Inflammatory macrophage (primary cell): ENCODE results near the gene MUSK.
"Not testable (repeated sequence)": the region's sequence is repeated elsewhere in the genome, so short reads cannot be mapped to it uniquely, and the experiment has no call there.

Experiments used
- DNase-seq, 2 donors: peaks; one replicate each; pipeline ENCODE4 v3.0.0-alpha.2; 2020 to 2022

The MUSK gene

DNA sequence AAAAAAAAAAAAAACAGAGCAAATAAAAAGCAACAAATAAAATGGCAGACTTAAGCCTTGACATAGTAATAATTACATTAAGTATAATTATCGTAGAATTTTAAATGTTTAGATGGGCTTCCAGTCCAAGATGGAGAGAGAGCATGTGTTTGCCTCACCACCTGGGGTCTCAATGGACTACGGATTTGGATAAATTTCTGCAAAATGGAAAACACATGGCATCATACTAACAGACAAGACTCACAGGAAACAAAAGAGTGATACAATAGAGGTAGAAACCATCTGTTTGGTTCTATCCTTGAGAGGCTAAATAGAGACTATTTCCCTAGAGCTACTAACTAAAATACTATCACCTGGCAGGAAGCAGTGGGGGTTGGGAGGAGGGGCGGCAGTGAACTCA is 144.3 kb downstream of the MUSK start:
- DNase-seq, result no peak

- no peak for DNase-seq
Measured at GRCh38 chr9:110814159-110814558, 145.6 kb downstream of the MUSK start.

GRCh38 chr9:110815361-110815760 is 146.8 kb downstream of the MUSK start:
- DNase-seq, result peak; percentile 17 to 19

GRCh38 chr9:110820381-110820780 is 151.8 kb downstream of the MUSK start:
- no peak for DNase-seq

DNA sequence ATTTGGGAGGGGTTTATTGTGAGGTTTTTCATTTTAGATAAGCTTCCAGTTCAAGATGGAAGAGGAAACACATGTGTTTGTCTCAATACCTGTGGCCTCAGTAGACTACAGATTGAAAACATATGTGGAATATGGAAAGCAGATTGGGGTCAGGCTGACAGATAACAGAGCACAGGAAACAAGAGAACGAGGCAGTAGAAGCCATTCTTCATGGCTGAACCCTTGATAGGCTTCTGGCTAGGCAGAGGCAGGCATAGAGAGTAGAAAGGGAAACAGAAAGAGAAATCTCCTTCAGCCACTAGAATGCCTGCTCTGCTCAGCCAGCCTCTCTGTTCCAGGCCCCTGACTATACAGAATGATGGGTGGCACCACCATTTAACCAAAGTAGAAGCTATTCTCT is 152.5 kb downstream of the MUSK start:
- no peak for DNase-seq

GRCh38 chr9:110825129-110825528 is 156.5 kb downstream of the MUSK start:
- not testable (repeated sequence) for DNase-seq

DNA sequence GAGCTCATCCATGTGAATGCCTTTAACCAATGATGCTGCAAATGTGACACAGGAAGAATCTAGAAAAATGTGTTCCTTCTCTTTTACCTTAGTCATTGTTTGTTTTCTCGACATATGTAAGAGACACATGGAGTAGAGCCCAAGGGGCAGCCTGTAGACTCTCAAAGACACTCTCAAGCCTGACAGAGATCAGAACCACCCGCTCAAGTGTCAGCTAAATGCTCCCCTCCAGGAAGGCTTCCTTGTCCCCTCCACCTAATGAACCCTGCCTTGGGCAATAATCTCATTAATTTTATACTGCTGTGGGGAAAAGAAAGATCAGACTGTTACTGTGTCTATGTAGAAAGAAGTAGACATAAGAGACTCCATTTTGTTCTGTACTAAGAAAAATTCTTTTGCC is 157.4 kb downstream of the MUSK start:
- no peak for DNase-seq

- DNase-seq, result not testable (repeated sequence)
Measured at GRCh38 chr9:110826400-110826799, 157.8 kb downstream of the MUSK start.

DNA sequence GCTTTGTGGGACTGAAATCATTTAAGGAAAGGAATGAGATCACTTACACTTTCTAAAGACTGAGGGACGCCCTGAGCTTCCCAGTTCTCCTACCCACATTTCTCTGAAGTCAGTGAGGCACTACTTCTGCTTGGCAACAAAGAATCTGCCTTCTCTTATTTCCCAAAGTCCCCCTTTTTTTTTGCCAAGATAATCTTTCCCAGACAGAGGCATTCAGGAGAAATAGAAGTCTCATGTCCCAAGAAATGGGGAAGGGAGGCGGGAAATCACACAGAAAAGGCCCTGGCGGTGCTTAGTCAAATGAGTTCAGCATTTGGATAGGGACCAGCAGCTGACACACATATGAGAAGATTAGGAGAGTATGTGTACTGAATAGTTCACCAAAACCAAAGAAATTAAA is 159.7 kb downstream of the MUSK start:
- no peak for DNase-seq

- no peak for DNase-seq
Measured at GRCh38 chr9:110830495-110830894, 161.9 kb downstream of the MUSK start.

- no peak for DNase-seq
Measured at GRCh38 chr9:110832926-110833325, 164.3 kb downstream of the MUSK start.

- DNase-seq, result no peak
Measured at GRCh38 chr9:110835404-110835803, 166.8 kb downstream of the MUSK start.

DNA sequence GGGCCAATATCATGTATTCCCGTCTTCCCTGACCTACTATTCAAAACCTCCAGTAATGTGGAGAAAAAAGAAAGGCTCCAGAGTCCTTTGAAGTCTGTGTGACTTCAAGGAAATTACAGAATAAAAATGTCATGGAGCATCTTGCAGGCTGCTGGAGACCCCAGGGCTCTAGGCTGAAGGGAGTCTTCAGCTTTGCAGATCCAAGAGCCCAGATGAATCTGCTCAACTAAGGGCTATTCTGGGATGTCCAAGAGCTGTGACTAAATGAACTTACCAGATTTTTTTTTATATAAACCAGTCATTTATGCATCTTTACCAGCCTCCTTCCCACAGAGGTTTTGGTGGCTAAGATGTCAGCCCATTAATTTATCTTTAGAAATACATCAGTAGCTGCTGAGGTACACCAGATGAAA is 167.3 kb downstream of the MUSK start:
- DNase-seq, result no peak

GRCh38 chr9:110837401-110838005 is 168.9 kb downstream of the MUSK start:
- DNase-seq, result no peak

DNA sequence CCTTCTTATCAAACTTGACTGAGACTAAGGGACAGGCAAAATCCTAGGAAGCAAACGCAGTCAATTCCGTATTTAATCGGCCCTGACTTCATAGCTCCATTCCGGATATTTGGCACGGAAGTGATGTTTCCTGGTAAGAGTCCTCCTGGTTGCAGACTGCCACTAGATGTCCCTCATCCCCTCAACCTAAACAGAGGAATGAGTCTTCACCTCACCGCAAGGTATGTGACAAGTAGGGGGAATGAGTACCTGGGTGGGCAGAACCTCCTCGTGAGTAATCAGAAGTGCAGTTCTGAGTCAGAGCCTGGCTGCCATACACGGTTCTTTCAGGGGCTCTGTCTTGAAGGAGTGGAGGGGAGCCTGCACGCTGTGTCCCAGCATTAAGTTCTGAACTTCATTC is 173.6 kb downstream of the MUSK start:
- DNase-seq, result no peak

DNA sequence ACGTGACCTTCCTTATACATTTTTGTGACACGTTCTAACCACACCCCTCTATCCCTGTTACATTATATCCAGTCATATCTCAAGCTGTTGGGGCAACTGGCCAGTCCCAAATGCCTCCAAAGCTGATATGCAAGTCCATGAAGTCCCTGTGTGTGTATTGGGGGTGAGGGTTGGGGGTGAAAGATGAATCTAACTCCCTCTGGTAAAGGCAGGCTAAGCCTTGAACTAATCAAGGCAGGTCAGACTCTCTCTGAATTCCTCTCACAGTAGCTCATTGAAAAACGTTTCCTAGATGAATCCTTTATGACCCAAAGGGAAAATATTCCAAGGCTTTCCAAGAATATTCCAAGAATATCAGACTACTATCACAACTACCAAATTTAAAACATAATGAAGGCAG is 174.4 kb downstream of the MUSK start:
- no peak for DNase-seq

DNA sequence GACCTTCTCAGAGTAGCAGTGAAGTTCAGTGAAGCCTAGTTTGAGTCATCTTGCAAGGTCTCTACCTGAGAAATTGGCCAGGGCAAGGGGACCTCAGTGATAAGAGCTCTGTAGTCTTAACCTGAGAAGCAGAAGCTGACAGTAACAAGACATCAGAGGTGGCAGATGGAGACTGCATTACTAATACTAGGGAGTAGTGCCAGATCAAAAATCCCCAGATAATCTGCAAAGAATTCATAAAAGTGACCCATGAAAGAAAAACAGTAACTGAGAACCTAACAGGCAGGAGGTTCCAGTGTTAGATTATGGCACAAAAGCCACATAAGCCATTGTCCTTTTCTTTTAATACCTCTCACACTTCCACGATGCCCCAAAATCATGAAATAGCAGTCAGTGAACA is 175.5 kb downstream of the MUSK start:
- DNase-seq, result no peak

DNA sequence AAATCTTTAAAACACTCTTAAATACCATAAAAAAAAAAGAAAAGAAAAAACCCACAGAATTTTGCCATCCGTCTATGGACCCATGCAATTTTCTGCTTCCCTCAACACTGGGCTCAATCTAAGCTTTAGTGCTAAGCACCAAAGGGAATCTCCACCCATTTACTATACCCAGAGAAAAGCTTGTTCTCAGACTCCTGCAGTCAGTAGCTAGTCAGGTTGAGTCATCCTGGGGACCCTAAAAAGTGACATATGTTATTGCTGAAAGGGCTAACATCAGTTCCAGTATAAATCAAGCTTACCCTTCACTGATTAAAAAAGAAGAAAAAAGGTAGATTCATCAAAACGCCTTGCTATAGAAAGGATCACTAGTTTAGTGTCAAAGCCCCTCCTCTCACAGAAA is 177.6 kb downstream of the MUSK start:
- DNase-seq, result no peak

- DNase-seq, result peak in 1 of 2 donors; percentile 5
Measured at GRCh38 chr9:110847671-110848070, 179.1 kb downstream of the MUSK start.

DNA sequence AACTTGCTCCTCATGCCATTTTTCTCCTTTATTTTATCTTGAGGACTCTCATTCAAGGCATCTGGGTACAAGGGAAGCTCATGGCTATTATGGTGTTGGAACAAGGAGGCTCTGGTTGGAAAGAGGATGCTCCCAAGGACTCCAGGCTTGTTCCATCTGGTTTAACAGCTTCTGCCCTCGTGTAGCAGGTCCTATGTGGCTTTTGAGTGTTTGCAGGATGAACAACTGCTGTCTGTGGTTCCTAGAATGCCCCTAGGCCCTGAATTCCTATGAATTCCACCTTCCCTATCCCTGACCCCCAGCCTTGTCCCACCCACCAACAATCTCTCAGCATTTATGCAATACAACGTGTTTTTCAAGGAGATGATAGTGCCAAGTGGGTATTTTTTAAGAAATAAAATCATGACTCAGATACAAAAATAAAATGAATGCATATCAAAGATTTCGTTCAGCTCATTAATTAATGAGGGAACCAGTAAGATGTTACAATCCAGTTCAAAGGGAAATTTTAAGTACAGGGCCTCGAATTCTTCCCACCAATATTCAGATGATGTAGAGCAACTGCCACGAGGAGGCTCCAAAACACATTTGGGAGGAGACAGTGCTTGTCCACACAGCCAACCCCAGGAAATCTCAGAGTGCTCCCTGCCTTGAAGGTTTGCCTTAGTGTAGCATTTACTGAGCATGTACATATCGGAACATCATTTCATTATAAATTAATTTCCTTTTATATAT is 182.0 kb downstream of the MUSK start:
- DNase-seq, result no peak
